G401.6 (cell line): ENCODE results near the gene NXPH2.
"Not testable (repeated sequence)": the region's sequence is repeated elsewhere in the genome, so short reads cannot be mapped to it uniquely, and the experiment has no call there.

Experiments used
- FAIRE-seq: peaks from 2 replicates; lab custom pipeline; 2012; peaks lifted over from hg19 to GRCh38; lab: Jason Lieb, UNC

The NXPH2 gene

DNA sequence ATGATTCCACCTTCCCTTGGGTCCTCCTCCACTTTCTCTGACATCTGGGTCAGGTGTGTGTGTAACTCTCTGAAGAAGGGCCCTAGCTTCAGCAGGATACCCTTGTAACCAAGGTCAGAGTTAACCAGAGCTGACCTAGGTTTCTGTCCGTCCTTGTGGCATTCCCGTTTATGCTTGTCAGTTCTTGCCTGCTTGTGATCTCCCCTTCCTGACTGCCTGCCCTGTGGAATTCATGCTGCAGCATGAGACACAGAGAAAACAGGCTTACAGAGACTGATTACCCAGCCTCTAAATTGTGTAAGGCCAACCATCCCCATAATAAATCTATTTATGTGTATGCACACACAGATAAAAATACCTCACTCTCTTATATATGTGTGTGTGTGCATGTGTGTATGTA is 22.8 kb downstream of the NXPH2 start:
- no peak for FAIRE-seq

DNA sequence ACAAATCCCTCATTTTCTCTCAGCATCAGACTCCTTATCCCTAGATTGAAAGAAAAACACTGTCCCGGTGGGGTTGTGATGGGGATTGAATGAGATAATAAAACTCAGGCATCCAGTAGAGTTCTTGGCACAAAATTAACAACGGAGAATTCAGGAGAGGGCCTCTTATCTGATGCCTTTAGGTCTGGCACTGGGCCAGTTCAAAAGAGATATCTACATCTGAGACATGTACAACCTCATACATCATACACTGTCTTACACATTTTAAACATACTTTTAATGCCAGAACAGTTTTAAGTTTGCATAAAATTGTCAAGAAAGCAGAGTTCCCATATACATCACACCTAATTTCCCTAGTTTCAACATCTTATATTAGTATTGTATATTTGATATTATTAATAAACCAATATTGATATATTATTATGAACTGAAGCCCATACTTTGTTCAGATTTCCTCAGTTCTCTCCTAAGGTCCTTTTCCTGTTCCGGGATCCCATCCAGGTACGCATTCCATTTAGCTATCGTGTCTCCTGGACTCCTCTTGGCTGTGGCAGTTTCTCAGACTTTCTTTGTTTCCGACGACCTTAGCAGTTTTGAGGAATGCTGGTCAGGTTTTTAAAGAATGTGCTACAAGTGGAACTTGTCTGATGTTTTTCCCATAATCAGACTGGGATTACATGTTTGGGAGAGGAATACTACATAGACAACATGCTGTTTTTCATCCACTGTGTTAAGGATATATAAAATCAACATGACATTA is 27.8 kb downstream of the NXPH2 start:
- no peak for FAIRE-seq

DNA sequence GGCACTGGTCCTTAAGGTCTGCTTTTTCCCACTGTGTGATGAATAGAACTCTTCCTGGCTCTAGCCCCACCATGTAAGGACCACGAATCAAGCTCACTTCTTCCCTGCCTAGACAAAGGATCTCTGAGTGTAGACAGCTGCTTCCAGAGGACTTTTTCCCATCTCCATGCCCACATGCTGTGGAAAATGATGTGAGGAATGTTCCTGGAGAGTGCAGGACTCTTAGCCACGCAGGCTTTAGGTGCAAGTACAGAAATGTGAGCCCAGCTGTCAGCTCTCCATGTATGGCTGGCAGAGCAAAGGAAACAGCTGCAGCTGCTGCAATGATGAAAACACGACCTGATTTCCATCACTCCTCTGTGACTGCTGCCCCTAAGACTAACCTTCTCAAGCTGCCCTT is 35.5 kb downstream of the NXPH2 start:
- no peak for FAIRE-seq

DNA sequence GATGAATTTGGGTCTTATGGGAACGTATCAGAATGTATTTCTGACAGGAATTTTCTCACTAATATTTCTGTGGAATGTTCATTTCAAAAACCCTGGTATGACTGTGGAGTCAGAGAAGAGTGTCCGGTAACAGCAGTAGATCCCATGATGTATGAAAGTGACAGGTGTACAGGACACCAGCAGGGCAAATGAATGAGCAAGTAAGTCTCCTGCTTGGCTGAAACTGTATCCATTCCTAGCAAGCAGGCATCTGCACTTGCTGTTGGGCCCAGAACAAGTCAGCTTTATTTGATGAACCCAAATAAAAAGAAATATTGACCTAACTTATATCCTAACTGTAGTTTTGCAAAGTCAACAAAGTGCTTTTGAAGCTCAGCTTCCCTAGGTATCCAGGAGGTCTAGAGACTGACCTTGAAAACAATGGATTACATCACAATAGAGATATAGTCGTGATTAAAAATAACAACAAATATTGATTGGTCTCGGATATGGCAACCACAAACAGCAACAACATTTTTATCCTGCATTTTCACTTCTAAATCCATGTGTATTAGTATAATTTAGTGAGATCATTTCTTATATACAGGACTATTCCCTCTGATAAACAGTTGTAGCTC is 37.6 kb downstream of the NXPH2 start:
- no peak for FAIRE-seq

DNA sequence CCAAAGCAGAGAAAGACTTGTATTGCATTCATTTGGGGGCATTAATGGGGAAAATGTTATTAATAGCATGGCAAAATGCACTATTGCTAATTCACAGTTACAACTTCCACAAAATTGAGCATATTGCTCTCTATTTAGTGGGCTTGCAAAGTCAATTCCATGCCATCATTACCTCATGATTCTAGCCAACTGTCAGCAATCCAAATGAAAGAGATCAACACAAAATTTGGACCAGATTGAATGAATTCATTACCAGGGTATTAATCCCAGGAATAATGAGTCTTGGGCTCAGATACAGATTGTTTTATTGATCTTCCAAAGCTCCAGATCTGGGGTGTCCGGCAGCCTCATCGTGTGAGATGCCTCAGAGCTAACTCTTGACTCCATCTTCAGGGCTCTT is 38.3 kb downstream of the NXPH2 start:
- no peak for FAIRE-seq

DNA sequence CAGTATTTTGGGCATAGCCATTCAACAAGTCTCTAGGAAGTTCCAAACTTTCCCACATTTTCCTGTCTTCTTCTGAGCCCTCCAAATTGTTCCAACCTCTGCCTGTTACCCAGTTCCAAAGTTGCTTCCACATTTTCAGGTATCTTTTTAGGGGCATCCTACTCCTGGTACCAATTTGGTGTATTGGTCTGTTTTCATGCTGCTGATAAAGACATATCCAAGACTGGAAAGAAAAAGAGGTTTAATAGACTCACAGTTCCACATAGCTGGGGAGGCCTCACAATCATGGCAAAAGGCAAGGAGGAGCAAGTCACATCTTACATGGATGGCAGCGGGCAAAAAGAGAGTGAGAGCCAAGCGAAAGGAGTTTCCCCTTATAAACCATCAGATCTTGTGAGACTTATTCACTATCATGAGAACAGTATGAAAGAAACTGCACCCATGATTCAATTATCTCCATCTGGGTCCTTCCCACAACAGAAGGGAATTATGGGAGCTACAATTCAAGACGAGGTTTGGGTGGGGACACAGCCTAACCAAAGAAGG is 43.1 kb downstream of the NXPH2 start:
- FAIRE-seq: not testable (repeated sequence)

DNA sequence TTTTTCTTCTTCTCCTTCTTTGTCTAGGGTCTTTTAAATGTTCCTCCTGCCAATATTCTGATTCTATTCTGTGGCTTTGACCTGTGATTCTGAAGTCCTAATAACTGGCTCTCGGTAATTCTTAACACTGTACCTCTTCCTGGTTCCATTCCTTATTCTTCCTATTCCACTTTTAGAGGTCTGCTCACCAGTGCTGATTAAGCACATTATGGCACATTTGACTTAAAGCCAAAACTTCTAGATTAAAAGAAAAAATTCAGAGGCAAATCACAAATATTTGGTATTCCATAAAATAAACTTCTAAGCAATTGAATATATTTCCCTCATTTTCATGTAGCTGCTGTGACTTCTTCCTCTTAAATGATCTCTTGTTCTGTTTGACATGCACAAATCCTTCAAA is 47.5 kb downstream of the NXPH2 start:
- FAIRE-seq: no peak

DNA sequence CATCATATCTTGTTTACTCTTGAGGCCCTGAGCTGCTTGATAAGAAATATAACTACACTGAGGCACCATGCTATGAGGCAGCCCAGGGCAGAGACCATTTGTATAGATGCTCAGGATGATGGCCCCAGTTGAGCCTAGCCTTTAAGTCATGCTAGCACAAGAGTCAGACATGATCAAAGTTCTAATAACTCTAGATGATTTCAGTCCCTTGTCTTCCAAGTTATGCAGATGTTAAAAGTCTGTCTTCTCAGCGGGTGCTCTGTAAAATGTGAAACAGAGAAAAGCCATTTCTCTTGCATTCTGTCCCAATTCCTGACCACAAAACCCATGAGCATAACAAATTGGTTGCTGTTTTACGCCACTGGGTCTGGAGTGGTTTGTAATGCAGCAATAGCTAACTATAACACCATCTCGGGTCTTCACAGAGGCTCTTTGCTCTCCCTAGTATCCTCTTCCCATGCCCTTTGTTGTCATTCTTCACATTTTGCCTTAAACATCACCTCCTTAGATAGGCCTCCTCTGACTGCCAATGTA is 49.6 kb downstream of the NXPH2 start:
- no peak for FAIRE-seq

DNA sequence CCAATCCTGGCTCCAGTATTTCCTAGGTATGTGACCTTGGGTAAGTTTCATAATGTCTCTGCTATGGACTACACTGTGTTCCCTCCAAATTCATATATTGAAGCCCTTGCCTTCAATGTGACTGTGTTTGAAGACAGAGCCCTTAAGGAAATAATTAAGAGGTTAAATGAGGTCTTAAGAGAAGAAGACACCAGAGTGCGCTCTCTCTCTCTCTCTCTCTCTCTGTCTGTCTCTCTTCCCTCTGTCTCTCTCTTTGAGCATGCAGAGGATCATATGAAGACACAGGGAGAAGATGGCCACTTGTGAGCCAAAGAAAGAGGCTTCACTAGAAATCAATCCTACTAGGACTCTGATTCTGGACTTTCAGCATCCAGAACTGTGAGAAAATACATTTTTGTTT is 52.2 kb downstream of the NXPH2 start:
- FAIRE-seq: no peak

DNA sequence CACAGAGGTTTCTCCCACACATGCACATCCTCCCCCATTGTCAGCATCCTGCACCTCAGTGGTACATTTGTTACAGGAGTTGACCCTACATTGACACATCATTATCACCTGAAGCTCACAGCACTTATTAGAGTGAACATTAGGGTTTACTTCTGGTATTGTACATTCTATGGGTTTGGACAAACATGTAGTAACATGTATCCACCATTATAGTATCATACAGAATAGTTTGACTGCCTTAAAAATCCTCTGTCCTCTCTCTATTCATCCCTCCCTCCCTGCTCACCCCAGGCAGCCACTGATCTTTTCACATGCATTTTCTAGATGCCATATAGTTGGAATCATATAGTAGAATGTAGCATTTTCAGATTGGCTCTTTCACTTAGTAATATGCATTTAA is 53.5 kb downstream of the NXPH2 start:
- FAIRE-seq: no peak

DNA sequence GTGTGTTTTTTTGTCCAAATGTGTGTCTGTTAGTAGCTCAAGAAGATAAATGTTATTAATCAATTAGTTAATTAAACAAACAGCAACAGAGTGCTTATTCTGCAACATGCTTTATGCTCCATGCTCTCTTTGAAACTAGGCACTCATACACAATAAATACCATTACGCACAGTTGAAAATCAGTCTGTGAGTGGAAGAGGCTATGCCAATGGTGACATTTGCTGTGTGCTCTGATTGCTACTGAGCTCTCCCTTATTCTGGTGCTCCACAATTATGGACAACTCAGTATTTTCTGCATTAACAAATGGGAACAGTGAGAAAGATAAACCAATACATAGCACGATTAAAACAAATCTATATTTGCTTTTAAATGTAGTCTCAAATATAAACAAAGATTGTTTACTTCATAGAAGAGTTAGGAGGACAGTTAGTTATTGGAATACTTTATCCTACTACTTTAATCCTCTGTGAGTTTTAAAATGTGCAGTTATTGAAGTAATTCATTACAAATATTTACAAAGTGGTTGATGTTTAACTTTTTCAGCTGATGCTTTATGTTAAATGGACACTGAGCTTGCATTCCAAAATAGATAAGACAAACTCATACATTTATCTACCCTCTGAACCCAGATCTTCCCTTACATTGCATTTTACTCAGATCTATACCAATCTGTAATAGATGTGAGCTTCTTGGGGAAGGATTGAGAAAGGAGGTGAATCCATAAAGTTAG is 55.3 kb downstream of the NXPH2 start:
- FAIRE-seq: no peak

DNA sequence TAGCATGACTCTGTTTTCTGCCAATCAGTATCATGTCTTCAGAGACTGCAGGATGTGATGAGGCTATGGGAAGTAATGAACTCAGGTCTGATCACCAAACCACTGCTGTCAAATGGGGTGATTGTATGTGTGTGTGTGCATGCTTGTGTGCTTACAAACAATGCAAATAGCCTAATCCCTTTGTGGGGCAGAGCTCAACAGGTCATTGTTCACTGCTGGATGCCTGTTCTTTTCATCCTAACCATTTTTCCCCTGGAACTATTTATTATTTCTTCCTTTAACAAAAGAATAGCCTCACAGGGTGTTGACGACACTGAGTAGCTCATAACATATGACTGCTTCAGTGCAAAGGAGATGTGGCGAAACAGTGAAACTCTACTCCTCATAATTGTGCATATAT is 55.9 kb downstream of the NXPH2 start:
- no peak for FAIRE-seq

DNA sequence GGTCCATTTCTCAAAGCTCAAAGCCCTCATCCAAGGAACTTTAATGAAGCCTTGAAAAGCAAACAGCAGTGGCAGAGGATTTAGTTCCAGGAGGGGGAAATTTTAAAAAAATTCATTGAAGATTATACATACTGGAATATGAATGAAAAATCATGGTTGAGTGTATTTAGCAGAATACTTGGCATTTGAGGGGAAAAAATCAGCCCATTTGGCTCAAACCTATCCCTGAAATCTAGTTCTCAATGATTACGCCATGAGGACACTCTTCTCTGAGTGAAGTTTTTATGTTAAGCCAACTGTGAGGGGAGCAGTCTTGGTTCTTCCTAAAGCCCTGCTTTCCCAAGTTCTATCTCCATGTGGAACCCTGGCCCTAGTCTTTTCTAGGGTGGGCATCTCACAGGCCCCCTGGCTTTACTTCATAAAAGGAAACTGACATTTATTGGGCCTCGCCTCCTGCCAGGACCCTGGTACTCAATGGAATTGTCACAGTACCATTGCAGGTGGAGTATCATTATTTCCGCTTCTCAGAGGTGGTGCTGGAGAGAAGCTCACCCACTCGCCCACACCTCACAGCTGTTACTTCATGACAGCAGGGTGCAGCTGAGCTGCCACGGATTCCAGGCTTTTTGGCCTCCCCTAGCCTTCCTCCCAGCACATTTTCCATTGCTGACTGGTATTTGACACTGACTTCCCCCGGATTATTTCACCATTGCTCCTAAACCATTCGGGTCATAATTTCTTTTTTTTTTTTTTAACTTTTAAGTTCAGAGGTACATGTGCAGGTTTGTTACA is 56.8 kb downstream of the NXPH2 start:
- FAIRE-seq: no peak

DNA sequence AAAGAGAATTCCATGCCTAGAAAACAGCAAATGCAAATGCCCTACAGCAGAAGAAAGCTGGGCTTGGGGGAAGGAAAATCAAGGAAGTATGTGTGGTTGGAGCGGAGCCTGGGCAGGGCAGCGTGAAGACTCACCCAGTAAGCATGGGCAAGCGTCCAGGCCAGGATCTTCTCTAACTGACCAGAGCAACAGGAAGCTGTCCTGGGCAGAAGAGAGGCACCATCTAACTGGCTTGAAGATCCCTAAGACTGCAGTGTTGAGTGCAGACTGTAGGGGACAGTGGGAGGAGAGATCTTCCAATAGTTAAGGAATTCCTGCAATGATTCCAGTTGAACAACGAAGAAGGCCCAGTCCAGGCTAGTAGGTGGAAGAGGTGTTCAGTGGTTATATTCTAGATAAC is 57.9 kb downstream of the NXPH2 start:
- FAIRE-seq: no peak

DNA sequence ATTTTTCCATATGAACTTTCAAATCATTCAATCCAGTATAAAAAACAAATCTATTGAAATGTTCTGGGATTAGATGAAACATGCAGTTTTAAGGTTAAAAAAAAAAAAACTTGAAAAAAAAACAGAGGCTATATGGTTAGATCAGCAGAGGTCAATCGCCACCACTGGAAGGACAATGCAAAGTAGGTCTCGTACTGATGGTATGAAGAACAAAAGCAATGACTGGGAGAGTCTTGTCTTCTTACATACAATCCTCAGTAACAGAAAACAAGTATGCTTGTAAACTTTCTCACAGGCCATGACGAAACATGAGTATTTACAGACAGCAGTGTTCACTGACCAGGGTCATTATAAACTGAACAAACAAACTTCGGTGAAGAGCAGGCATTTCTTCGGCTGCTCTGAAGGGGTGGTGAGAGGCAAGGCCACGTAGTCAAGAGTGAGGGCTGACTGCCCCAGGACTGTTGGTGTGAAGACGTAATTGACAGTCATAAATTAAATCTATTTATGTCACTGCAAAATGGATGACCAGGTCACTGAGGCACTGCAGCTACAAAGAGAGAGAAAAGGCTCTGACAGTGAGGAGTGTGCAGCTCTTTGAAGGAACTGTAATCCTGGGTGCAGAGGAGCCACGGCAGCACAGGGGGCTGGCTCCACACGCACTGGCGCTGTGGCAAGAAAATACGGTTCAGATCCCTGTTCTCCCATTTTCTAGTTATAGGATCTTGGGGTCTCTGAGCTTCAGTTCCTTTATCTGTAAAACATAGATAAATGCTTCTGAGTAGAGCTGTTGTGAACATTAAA is 60.0 kb downstream of the NXPH2 start:
- no peak for FAIRE-seq

DNA sequence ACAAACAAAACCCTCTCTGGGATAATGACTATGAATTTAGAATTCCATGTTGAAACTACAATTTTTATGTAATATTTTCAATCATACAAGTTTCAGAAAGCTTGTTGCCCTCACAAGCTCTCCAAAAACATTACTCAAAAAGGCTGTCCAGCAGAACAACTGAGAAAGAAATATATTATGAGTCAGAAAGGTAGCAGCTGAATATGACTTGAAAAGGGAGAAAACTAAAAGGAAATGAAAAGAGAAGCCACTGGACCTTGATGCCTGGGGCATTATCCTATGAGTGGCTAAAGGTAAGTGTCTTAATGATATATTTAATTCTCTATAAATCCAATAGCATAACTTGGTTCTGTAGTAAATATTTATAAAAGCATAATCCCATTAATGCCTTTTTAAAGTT is 61.8 kb downstream of the NXPH2 start:
- no peak for FAIRE-seq

DNA sequence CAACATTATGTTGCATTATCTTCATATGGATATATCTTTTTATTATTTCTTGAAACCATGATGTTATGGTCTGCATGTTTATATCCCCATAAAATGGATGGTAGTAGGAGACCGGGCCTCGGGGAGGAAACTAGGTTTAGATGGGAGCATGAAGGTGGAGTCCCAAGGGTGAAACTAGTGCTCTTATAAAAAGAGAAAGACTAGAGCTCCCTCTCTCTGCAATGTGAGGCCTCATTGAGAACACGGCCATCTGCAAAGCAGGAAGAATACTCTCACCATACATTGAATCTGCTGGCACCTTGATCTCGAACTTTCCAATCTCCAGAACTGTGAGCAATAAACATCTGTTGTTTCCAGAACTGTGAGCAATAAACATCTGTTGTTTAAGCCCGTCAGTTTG is 64.0 kb downstream of the NXPH2 start:
- FAIRE-seq: no peak

DNA sequence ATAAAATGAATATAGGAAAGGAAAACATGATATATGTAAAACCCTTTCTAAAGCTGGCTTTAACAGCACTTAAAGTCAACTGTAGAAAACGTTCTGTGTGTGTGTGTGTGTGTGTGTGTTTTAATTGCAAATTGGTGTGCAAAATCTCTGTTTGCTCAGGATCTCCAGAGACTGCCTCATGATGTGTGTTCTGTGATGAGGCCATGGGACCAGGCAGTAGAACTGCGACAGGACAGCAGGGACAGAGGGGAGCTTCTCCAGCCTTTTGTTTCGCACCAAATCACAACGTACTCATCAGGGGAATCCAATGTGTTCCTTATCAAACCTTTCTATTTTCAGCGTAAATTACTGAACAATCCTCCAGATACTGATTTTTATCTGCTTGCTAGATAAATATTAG is 66.7 kb downstream of the NXPH2 start:
- FAIRE-seq: no peak

DNA sequence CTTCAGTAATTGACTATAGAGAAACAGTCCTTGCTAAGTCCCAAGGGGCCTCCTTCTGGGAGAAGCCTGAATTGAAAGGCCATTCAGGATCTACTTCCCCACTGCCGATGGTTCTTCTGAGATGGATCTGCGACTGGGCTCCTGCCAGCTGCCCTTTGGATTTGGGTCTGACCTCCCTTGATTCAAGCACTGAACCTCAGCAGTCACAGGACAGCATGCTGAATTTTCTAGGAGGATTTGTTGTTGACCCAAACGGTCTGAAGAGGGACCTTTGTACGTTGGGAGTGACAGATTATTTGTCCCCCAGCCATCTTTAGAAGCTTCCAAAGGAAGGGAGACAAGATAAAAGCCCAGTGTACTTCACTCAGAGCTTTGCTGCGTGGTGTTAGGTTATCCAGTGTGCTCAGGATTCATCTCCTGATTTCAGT is 67.1 kb downstream of the NXPH2 start:
- no peak for FAIRE-seq

DNA sequence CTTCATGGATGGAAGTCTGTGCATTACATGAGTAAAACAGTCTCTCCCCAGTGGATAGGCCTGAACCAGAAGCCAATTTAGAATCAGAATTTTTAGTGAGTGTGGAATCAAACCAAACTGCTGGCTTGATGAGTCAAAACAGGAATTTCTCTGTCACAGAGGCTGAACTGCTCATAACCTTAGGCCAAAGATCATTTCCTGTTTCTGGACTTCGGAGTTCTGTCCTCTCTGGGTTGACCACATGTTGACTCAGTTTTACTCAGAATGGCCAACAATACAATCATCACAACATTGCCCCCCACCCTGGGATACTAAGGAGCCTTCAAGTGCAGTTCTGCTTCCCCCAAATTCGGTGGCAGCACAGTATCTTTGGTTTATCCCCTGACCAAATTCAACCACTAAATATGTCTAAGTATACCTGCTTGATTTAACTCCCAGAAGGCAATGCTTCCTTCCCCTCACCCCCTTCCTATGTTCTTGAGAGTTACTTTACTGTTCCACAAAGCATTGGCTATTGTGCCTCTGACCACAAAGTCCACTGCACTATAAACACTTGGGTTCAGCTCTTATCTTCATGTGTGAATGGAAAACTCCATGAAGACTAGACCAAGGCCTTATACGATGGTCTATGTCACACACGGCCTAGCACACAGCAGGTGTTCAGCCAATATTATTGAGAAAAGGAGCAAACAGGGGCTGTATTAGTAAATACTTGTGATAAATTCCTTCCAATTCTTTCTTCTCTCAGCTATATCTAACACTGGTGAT is 67.8 kb downstream of the NXPH2 start:
- no peak for FAIRE-seq

DNA sequence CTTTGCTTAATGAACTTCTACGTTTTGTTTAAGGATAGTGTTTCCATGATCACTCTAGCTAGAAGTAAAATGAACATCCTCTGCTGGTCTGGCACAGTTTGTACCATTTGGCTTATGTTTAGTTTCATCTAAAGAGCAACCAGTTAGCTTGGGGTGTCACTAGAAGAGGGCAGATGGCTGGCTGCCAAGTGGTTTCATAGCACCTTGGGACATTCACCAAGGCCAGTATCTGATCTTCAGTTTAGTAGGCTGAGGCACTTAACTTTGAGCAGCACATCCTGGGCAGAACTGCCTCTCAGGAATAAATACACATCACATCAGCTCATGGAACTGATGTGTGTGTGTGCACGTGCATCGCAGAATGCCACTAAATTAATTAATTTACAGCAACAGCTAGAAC is 68.4 kb downstream of the NXPH2 start:
- FAIRE-seq: no peak
